NCI-H187 treated with DMSO at 0.1 percent for 48 hours (cell line): ENCODE data around the gene PANK1.

Source experiments
- DNase-seq: peaks from one replicate; lab custom pipeline; 2025; lab: John Stamatoyannopoulos, UW

PANK1 gene

DNA sequence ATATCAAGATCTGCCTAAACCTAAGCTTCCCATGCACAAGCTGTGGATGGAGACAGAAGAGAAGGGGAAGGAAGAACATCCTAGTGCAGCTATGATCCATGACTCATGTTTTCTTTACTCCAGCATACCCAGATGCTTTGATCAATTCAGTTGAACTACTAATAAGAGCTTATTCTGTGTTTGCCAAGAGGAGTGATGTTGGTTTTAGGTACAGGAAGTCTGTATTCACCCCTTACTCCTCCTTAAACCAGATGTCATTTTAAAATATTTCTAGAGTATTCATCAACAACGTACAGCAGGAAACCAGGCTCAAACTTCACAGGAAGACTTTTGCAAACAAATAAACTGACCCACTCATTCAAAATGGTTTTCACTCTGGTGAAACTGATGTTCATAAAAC is 29.2 kb downstream of the PANK1 start:
- DNase-seq, result no peak

- DNase-seq, result no peak
Measured at GRCh38 chr10:89615112-89615511, 29.9 kb downstream of the PANK1 start.

DNA sequence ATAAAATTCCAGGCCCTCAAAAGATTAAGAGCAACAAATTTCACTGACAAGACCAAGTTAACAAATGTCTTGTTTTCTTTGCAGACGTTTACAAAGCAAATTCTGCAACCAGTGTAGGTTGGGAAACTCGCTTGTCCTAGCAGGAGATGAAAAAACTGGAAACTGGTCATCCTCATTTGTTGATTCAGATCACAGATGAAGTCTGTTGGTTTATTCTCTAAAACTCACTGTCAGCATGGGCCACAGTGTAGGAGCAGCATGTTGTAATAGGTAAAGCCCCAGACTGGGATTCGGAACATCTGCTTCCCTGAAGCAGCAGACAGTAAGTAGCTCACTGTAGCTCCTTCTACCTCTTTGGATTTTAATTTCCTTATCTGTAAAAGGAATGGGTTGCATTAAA is 31.5 kb downstream of the PANK1 start:
- no peak for DNase-seq

- DNase-seq, result no peak
Measured at GRCh38 chr10:89611282-89611681, 33.8 kb downstream of the PANK1 start.

DNA sequence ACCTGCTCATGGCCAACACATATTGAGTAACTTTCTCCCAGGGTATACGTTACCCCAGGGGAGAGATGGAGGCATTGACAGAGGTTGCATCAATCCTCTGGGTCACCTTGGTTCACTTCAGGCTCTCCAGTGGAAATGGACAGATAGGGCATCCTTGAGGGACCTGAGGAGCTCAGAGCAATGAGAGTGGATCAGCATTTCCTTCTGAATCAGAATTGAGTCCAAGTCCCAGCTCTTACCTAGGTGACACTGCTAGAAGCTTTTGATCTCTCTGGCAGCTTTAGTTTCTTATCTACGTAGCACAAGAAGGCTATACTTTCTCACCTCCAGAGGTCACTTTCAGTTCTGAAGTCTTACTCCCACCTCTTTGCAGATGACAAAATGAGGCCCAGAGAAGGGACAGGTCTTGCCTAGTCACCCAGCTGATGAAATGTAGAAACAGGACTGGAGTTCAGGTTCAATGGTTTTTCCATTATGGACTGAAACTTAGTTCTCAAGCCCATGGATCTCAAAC is 35.2 kb downstream of the PANK1 start:
- DNase-seq, result no peak

DNA sequence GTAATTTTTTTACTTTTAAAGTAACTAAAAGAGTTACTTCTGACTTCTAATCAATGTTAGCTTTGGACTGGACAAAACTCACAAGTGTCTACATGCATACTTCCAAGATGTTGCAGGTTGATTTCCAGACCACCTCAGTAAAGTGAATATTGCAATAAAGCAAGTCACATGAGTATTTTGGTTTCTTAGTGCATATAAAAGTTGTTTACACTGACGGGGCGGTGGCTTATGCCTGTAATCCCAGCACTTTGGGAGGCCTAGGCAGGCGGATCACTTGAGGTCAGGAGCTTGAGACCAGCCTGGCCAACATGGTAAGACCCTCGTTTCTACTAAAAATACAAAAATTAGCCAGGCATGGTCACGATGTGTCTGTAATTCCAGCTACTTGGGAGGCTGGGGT is 40.8 kb downstream of the PANK1 start:
- no peak for DNase-seq

GRCh38 chr10:89602919-89603318 is 42.1 kb downstream of the PANK1 start:
- no peak for DNase-seq

DNA sequence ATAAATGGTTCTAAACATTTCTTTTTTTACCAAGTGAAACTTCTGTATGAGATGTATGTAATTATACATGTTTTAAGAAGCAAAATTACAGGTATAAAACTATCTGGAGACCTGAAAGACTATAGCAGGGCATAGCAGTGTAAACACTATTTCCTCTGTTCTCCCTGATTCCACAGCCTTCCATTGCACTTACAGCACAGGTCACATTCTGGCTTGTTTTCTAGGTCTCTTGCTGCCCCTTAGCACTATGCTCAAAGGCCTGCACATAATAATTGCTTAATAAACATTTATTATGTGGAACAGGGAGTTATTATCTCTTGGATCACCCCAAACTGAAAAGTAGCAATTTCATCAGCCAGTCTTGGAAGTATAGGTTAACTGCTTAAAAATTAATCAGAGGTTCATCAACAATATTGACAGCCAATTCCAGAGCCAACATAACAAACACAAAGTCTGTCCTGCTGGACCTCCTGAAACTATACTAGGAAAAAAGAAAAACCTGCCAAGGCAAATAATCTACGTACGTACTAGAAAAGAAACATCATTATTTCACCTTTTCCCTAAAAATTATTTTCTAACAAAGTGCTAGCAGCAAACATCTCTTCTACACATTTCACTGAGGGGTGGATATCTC is 43.2 kb downstream of the PANK1 start:
- DNase-seq, result no peak

- no peak for DNase-seq
Measured at GRCh38 chr10:89600041-89600440, 45.0 kb downstream of the PANK1 start.

DNA sequence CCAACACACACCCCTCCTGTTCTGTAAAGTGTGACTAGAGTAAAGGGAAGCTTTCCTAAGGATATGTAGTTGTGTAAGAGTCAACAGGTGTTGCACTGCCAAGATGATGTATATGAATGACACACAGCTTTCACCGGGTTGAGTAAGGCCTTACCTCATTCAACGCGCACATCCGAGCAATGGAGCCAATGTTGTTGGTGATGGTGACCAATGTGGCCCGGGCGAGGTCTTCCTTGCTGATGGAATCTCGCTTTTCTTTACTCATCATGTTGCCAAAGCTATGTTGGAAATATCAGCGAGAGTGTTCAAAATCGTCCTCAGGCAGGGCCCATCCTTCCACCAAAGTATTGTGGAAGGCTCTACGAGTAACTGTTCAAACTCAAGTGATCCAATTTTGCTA is 52.0 kb downstream of the PANK1 start:
- no peak for DNase-seq

GRCh38 chr10:89592539-89592938 is 52.5 kb downstream of the PANK1 start:
- no peak for DNase-seq

DNA sequence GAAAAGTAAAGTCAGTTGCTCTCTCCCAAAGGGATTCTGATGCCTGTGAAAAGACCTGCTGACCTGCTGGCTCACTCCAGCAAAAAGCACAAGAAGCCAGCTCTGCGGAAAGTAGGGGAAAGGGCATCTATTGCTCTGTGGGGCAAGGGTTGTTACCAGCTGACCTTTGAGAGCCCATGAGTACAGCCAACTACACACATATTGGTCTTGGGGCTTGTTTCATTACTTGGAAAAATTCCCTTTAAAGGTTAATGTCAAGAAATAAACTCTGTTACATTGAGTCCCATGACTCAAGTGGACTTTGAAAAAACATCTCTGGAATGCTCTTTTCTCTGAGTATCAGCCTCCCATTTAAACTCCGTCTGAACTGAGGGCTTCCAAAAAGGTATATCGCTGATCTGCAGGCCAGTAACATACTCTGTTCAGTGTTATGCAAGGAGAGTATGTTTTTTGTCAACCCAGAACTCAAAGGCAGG is 53.2 kb downstream of the PANK1 start:
- DNase-seq, result no peak

- DNase-seq, result no peak
Measured at GRCh38 chr10:89591111-89591795, 53.8 kb downstream of the PANK1 start.

DNA sequence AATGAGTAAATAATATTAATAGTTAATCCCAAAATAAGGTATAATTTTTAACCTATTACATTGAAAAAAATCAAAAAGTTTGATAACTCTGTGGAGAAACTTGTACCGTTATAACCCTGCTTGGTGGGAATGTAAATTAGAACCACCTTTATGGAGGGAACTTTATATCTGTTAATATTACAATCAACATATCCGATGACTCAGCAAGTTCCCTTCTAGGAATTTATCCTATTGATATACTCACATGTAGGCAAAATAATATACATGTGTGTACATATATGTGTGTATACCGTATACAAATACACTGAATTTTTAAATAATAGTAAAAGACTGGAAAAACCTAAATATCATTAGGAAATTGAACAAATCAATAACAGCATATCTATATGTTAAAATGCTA is 54.7 kb downstream of the PANK1 start:
- DNase-seq, result no peak

DNA sequence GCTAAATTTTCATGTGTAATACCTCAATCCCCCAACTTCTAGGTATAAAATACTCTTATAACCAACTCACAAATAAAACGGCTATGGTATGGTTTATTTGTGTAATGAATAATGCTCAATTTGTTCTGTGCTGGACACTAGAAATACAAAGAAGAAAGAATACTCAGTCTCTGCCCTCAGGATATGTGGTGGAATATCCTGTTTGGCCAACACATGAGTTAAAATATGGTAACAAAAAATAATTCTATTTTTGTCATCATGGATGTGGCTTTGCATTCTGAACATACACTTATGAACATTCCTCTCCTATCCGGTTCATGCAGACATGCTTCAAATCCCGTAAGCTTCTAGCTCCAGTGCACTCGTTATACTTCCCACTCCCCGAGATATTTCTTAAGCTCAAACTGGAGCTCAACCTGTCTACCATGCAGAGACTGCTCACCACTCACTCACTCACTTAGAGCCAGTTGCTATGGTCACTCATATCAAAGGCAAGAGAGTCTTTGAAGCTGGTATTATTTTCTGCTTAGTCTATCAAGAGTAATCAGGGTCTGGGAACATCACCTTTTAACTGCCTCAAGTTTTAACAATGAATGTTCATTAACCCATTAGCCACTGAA is 55.8 kb downstream of the PANK1 start:
- no peak for DNase-seq

GRCh38 chr10:89588671-89589070 is 56.4 kb downstream of the PANK1 start:
- DNase-seq, result no peak

- DNase-seq, result no peak
Measured at GRCh38 chr10:89582022-89582421, 63.0 kb downstream of the PANK1 start.

DNA sequence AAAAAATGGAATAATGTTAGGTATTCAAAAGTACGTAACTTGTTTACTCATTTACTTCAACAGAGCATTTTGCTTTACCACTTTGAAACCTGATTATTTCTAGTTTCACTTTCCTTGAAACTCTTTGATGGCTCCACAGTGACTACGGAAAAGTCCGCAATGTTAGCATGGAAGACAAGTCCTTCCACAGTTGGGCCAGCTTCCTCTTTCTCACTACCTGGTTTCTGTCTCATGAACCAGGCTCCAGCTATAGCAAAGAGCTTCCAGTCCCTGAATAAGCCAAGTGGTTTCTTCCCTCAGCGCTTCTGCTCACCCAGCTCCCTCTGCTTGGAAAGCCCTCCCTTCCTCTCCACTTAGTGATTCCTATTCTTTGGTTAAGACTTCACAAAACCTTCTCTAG is 64.8 kb downstream of the PANK1 start:
- DNase-seq, result no peak

- DNase-seq, result no peak
Measured at GRCh38 chr10:89576696-89577095, 68.3 kb downstream of the PANK1 start.

DNA sequence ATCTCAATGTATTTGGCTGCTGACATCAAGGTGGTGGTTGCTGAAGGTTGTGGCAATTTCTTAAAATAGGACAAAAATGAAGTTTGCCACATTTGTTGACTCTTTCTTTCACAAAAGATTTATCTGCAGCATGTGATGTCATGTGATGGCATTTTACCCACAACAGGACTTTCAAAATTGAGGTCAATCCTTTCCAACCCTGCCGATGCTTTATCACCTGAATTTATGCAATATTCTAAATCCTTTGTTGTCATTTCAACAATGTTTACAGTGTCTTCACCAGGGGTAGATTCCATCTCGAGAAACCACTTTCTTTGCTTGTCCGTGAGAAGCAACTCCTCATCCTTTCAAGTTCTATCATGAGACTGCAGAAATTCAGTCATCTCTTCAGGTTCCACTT is 69.0 kb downstream of the PANK1 start:
- no peak for DNase-seq

GRCh38 chr10:89575031-89575430 is 70.0 kb downstream of the PANK1 start:
- DNase-seq, result no peak

- no peak for DNase-seq
Measured at GRCh38 chr10:89574368-89574767, 70.7 kb downstream of the PANK1 start.

DNA sequence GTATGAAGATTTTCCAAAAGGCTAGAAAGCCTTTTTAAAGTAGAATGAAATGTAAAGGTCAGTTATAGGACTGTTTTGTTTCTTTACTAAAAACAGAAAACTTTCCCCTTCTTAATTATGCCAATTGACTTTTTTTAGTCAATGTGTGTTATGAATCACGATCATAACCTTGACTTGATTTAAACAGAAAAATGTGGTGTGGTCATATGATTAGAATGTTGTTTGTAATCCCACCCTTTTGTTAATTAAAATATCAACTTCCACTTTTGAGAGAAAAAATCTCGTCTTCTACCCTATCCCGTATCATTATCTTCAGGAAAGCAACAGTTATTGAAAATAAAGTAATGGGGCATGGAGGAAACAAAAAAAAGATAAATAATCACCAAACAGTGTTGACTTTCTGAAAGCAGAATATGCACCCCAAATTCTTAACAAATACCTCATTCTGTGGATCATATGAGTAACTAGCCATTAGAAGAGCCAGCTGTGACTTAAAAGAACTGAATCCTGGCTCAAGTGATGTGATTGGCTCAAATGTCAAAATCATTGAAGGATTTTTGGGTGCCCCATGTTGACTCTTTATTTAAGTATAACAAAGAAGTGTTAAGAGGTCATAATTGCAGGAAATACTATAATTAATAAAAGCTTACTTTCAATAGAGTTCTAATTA is 77.3 kb downstream of the PANK1 start:
- DNase-seq, result no peak
